H1 (cell line): ENCODE measurements around the gene TMEM89. TPM values are rescaled to one million over a fixed set of nuclear protein-coding genes. Genes with fewer than 3 reads are reported as not detected.

Experiments
- CBX8 ChIP-seq: fragments of 300-800, 300-1000 bp; sonication (generic); IDR thresholded peaks from 2 replicates; pipeline ENCODE4 v1.7.1; 2016; ENCODE audit warnings: low read depth, low read length, borderline replicate concordance
- CHD2 ChIP-seq: IDR thresholded peaks from 2 replicates; pipeline ENCODE4 v1.6.1; 2012; ENCODE audit warnings: low read length, improper control_type of control experiment
- JUND ChIP-seq: IDR thresholded peaks from 2 replicates; pipeline ENCODE4 v1.6.1; 2011; ENCODE audit warnings: mild to moderate bottlenecking, improper control_type of control experiment, low read length
- KDM1A ChIP-seq: fragments of 200-600, 300-600 bp; sonication (generic); IDR thresholded peaks from 2 replicates; pipeline ENCODE4 v1.7.1; 2016; ENCODE audit warnings: mild to moderate bottlenecking, low read length, borderline replicate concordance
- MAFK ChIP-seq: IDR thresholded peaks from 2 replicates; pipeline ENCODE4 v1.6.1; 2012; ENCODE audit warnings: low read depth, mild to moderate bottlenecking, improper control_type of control experiment, low read length
- NRF1 ChIP-seq: IDR thresholded peaks from 2 replicates; pipeline ENCODE4 v1.6.1; 2011; ENCODE audit warnings: mild to moderate bottlenecking, low read depth, low read length, improper control_type of control experiment
- SAP30 ChIP-seq: fragments of 300-600 bp; sonication (generic); IDR thresholded peaks from 2 replicates; pipeline ENCODE4 v1.7.1; 2012; ENCODE audit warnings: low read length, moderate library complexity, mild to moderate bottlenecking, inconsistent platforms; ENCODE audit not compliant: insufficient read depth, insufficient replicate concordance
- SIN3A ChIP-seq, 2 experiments: IDR thresholded peaks in 1 of 2; conservative IDR thresholded peaks in 1 of 2; 2 replicates each; pipeline ENCODE4 v1.6.1; 2011 to 2012; ENCODE audit warnings: low read length in 2 of 2, improper control_type of control experiment in 1 of 2, low read depth in 1 of 2, mild to moderate bottlenecking in 1 of 2
- TBP ChIP-seq: IDR thresholded peaks from 2 replicates; pipeline ENCODE4 v1.6.1; 2011; ENCODE audit warnings: low read depth, low read length, improper control_type of control experiment
- polyA plus RNA-seq, 7 experiments: library from polyadenylated mRNA; depleted of rRNA in 3 of 7; stranded (reverse) in 5 of 7; unstranded in 2 of 7; fragments of >200 nt in 5 of 7; fragments of 200-250 nt in 2 of 7; gene quantifications; 1 replicate in 5 of 7; 2 replicates in 1 of 7; 4 replicates in 1 of 7; pipeline versions ENCODE4 v1.2.1 to v1.2.3, GENCODE V29; 2011 to 2013; ENCODE audit warnings: missing spikeins in 2 of 7, mixed read lengths in 2 of 7
- total RNA-seq: library from RNA; stranded (reverse); fragmentation: NEBNext Ultra II Directional; extraction: Animal tissue kit (Norgen Biotek cat#: 25700); gene quantifications from 2 replicates; pipeline ENCODE4 v1.2.1, GENCODE V29; 2021
- TF ChIP-seq, protein P1 (sequence below): IDR thresholded peaks from 2 replicates; pipeline ENCODE4 v1.6.1; 2012; ENCODE audit warnings: inconsistent platforms

TMEM89 gene
- total and polyA plus RNA-seq, 2 of the 8 experiments (the other 6 are each of a cell fraction or from before 2014, with no cell fraction given), result not detected

DNA sequence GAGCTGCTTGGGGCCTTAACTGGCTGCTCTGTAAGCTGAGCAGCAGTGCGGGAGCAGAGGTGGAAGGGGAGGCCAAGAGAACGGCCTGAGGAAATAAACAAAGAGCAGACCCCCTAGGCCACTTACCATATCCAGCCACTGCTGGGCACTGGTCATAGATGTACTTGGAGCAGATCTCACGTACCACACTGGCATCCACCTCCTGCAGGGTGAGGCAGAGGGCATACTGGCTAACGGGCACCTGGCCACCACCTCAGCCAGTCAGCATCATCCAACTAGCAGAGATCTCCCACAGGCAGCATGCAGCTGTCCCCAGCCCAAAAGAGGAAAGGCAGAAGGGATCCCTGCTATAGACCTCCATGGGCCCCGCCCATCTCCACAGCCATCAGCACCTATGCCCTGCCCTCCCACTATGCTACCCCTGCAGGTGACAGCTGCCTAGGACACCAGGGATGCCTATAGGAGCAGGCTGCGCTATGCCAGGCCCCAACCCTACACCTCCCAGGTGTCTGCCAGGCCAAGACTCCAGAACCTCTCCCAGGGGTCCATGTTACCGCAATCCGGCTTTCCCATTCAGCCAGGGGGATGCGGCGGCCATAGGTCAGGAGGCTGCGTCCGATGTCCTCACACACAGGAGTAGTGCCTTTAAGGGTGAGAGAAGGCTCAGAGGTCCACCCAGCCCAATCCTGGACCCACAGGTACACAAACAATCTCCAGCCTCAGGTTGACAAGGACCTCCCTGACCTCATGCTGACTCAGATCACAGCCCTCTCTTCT lies 21.9 kb downstream of the TMEM89 start (continued):
- TF ChIP-seq CHD2 (no peak), SAP30 (no peak), CBX8 (no peak), MAFK (no peak), TBP (no peak), KDM1A (no peak), JUND (no peak), NRF1 (no peak), SIN3A (conservative IDR thresholded peaks at IDR 0.05 in 1 of 2, IDR thresholded peaks at IDR 0.05 in 1 of 2; ENCODE audit: low read depth in 1 of 2, low read length in 2 of 2) (no peak)
- TF ChIP-seq, protein P1, sequence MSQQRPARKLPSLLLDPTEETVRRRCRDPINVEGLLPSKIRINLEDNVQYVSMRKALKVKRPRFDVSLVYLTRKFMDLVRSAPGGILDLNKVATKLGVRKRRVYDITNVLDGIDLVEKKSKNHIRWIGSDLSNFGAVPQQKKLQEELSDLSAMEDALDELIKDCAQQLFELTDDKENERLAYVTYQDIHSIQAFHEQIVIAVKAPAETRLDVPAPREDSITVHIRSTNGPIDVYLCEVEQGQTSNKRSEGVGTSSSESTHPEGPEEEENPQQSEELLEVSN, result no peak
